ENCODE results near the gene SRC. TPM values are rescaled to one million over a fixed set of nuclear protein-coding genes. Genes with fewer than 3 reads are reported as not detected.

SRC gene
- total and polyA plus RNA-seq, 7 donors, result 0.86 to 3.0 (median 1.3) TPM

GRCh38 chr20:37317994-37318640 is 27.8 kb upstream of the SRC start:
- Histone ChIP-seq H3K27me3 (ENCODE audit: insufficient read depth in 3 of 3, low read length in 2 of 3) (no peaks in the 10 kb centered on the region), H3K36me3 (ENCODE audit: insufficient read depth in 1 of 2, low read depth in 1 of 2) (peaks cover 0 to 27% of the 10 kb centered on the region in 2 donors), H3K4me3 (no peak overlapping the region), H3K4me1 (peaks cover 8% of the 10 kb centered on the region), H3K9me3 (no peaks in the 10 kb centered on the region), H3K27ac (no peak overlapping the region)
- WGBS, 3 donors, result 78 to 87% (median 83%) methylated on average over 9 of the region's 9 CpGs
- TF ChIP-seq CTCF (IDR thresholded peaks at IDR 0.05), result no peak
- intact Hi-C loops (cut with DNase I), result no loop called here
- ATAC-seq, result no peak
- DNase-seq, result no peak

- Histone ChIP-seq H3K9me3 (no peaks in the 10 kb centered on the region), H3K27me3 (ENCODE audit: insufficient read depth in 3 of 3, low read length in 2 of 3) (no peaks in the 10 kb centered on the region), H3K36me3 (ENCODE audit: insufficient read depth in 1 of 2, low read depth in 1 of 2) (peaks cover 0 to 26% of the 10 kb centered on the region in 2 donors), H3K27ac (no peak overlapping the region), H3K4me1 (peaks cover 8% of the 10 kb centered on the region), H3K4me3 (no peak overlapping the region)
- ATAC-seq (no peak), DNase-seq (no peak)
- WGBS, 3 donors, result 81 to 88% (median 83%) methylated on average over 8 of the region's 8 CpGs
- intact Hi-C loops (cut with DNase I), result no loop called here
- TF ChIP-seq CTCF (IDR thresholded peaks at IDR 0.05), result no peak
Observed at GRCh38 chr20:37319151-37319671, 26.7 kb upstream of the SRC start.

- Histone ChIP-seq H3K27me3 (ENCODE audit: insufficient read depth in 3 of 3, low read length in 2 of 3) (no peaks in the 10 kb centered on the region), H3K27ac (no peak overlapping the region)
- ATAC-seq, result no peak
Observed at GRCh38 chr20:37323985-37324384, 22.0 kb upstream of the SRC start.

GRCh38 chr20:37325206-37325605 is 20.7 kb upstream of the SRC start:
- Histone ChIP-seq H3K9me3 (no peaks in the 10 kb centered on the region), H3K27ac (no peak overlapping the region), H3K36me3 (ENCODE audit: insufficient read depth in 1 of 2, low read depth in 1 of 2) (no peaks in the 10 kb centered on the region), H3K27me3 (ENCODE audit: insufficient read depth in 3 of 3, low read length in 2 of 3) (no peaks in the 10 kb centered on the region), H3K4me1 (no peaks in the 10 kb centered on the region), H3K4me3 (no peak overlapping the region)
- intact Hi-C loops (cut with DNase I), result no loop called here
- ATAC-seq (no peak), DNase-seq (no peak)
- no peak for TF ChIP-seq CTCF (IDR thresholded peaks at IDR 0.05)
- 91 to 96% (median 94%) methylated on average over 6 to 7 of the region's 7 CpGs for WGBS, 3 donors

More at GRCh38 chr20:37323985-37324384, 22.0 kb upstream of the SRC start:
- no peak for TF ChIP-seq CTCF (IDR thresholded peaks at IDR 0.05)
- no peaks in the 10 kb centered on the region for H3K36me3 ChIP-seq (ENCODE audit: insufficient read depth in 1 of 2, low read depth in 1 of 2)
- no peak for DNase-seq
- H3K4me1 ChIP-seq, result no peaks in the 10 kb centered on the region
- intact Hi-C loops (cut with DNase I), result no loop called here
- H3K9me3 ChIP-seq, result no peaks in the 10 kb centered on the region
- H3K4me3 ChIP-seq, result no peak overlapping the region
- 61 to 65% (median 62%) methylated on average over 2 of the region's 2 CpGs for WGBS, 3 donors

DNA sequence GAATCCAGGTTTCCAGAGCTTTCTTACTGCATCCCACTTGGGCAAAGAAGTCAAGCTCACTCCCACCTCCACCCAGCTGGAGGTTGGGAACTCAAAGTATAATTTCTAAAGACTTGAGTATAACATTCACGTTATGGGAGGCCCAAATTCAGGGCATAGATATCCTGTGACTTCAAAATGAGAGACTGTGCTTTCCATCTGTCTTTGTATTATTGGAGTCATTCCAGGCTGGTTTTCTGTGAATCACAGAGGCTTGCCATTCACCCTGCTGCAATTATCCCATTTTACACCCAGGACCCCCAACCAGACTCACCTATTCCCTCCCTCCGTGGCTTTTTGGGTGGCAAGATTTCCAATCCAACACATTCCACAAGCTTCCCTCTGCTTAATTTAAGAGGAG is 19.3 kb upstream of the SRC start:
- H3K36me3 ChIP-seq (ENCODE audit: insufficient read depth in 1 of 2, low read depth in 1 of 2), result no peaks in the 10 kb centered on the region
- TF ChIP-seq CTCF (IDR thresholded peaks at IDR 0.05), result no peak
- H3K27ac ChIP-seq, result no peak overlapping the region
- DNase-seq, result no peak
- no peak for ATAC-seq
- intact Hi-C loops (cut with DNase I), result no loop called here
- H3K9me3 ChIP-seq, result no peaks in the 10 kb centered on the region
- no peak overlapping the region for H3K4me3 ChIP-seq
- no peaks in the 10 kb centered on the region for H3K4me1 ChIP-seq
- H3K27me3 ChIP-seq (ENCODE audit: insufficient read depth in 3 of 3, low read length in 2 of 3), result no peaks in the 10 kb centered on the region
- WGBS, 3 donors, result 54 to 64% (median 62%) methylated on average over 2 of the region's 2 CpGs

All from psoas muscle (tissue), 8 donors.